Activated T-helper 1 cell treated with Interleukin-2 at 50 U/mL for 16 hours (primary cell): Measurements from ENCODE around the gene KIF1B.

Experiments used
- DNase-seq: peaks from one replicate; pipeline ENCODE4 v3.0.0-alpha.2; 2020; ENCODE audit warnings: low read depth

The KIF1B gene

DNA sequence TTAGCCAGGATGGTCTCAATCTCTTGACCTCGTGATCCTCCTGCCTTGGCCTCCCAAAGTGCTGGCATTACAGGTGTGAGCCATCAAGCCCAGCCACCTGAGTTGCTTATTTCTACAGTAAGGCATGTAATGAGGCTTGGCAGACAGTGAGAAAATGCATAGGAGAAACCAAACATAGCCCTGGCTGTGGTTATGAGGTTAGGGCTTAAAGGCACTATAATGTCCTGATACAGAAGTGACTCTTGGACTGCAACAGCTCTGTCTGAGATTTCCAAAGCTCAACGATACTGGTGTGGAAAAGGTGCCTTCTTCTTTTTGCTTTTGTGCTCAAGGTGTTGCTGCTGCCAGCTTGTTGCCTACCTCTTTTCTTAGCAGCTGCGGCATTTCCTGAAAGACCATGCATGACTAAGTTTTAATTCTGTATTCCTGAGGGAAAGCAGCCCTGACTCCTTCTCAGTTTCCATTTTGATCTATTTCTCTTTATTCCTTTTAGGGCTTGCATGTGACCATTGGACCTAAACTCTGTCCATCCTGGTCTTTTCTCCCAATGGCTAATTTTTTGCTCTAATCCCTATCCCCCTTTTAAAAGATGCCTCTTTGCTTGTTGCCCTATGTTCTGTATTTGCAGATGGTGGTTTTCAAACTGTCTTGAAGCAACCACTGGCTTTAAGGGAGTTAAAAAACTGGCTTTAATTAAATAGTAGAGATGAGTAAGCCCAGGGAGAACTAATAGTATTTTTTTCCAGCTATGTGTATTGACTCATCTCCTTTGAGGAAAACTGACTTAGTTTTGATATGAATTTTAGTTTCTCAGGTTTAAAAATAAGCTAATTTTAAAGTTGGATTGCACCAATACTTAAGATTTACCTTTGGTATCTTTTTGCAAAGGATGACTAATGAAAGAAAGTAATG, 70.3 kb downstream of the KIF1B start:
- DNase-seq: no peak

DNA sequence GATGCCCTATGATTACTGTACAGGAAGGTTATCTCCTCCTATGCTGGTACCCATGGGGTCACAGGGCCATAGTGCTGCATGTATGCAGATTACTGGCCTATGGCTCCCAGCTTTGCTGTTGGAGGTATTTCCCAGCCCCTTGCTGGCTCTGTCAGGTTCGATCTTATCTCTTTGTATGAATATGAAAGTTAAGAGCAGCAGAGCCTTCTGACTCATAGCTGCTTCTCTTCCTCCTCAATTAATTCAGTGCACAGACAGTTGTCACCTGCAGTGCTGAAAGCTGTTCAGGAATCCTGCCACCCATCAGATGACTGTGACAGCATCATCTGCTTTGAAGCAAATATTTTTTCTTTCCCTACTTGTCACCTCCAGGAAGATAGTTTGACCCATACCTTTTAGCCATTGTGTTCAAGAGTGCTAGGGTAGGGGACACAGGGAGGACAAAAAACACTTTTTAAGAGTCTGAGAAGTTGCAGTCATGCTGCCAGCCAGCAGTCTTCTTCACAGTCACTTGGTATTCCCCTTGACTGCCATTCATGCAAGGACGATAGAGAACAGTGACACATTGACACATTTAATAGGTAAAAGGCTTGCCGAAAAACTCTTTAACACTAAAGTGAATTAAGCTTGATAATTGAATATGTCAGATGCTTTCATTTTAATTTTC, 73.1 kb downstream of the KIF1B start:
- no peak for DNase-seq

DNA sequence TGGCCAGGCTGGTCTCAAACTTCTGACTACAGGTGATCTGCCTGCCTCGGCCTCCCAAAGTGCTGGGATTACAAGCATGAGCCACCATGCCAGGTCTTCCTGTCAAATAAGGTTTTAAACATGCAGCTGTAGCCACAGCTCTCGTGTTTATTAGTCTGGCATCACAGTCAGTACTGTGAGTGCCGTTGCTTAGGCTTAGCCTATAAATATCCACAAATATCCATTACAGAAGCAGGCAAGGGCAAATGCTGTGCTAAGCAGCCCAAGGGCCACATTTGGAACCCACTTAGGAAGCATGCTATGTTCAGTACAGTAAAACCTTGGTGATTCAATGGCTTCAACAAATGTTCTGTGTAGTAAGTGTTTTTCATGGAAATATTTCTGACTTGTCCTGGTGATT, 75.9 kb downstream of the KIF1B start:
- no peak for DNase-seq

DNA sequence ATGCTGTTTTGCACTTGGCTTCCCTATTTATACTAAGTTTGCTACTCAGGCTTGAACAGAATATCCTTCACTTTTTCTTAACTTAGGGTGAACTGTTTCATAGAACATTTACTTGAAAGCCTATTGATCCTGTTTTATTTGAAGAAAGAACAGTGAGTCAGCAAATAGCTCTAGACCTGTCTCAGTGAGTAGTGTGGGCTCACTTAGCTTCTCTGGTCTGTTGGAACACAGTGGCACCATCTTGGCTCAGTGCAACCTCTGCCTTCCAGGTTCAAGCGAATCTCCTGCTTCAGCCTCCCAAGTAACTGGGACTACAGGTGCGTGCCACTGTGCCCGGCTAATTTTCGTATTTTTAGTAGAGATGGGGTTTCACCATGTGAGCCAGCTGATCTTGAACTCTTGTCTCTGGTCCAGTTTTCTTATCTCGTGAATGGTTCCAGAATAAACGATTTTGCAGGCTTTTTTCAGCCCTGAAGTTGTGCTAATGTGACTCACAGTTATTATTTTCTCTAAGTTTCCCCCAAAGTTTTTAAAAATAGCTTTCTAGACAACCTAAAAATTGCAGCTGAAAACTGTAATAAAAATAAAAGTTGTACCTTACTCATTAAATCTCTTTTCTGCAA, 76.8 kb downstream of the KIF1B start:
- no peak for DNase-seq

DNA sequence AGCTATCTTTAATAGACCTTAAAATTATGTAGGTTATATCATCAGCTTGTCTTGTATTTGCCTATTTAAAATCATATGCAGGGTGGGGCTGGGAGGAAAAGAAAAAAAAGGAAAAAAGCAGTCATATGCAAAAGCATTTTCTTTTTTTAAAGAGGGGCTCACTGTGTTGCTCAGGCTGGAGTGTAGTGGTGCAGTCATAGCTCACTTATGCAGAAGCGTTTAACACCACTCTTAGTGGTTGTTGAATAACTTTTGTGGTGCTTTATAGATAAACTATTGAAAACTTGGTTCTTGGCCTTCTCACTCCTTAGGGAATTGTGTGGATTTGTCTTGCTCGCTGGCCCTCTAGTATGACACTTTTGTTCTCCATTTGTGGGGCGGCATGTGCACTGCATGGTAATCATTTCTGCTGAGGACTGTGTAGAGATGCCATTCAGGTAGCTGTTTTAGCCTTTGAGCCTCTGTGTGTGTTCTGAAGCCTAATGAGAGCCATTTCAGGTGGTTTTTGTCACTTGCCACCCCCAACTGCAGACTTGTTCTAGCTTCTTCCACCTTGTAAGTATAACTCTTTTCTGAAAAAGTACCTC, 77.8 kb downstream of the KIF1B start:
- DNase-seq: no peak

DNA sequence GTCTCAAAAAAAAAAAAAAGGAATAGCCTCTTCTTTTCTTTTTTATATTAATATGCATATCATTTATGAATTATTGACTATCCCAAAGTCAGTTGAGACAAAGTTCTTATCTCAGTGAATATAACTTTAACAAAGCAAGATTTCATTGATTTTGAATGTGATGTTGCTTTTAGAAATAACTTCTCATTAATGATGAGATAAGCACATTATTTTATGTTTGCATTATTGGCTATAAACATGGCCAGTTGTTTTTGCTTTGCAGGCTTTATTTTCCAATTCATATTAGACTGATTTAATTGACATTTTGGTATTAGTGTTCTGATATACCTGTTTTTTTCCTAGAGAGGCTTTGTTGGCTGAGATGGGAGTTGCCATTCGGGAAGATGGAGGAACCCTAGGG, 81.3 kb downstream of the KIF1B start:
- DNase-seq: no peak

DNA sequence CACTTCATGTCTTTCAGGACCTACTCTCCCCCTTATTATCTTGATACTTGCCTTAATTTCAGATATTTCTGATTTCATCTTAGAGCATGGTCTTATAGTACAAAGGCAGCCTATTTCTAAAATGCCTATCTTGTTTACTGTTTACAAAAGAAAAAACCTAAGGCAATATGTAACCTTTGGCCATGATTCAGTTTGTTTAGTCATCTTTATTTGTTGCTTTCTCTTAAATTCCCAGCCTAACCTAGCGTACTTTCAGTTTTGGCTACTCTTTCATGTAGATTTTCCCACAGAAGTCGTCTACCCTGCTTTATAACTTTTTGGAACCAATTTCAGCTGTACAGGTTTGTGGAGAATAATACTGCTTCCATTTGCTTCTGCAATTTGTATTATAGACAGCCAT, 81.8 kb downstream of the KIF1B start:
- no peak for DNase-seq

DNA sequence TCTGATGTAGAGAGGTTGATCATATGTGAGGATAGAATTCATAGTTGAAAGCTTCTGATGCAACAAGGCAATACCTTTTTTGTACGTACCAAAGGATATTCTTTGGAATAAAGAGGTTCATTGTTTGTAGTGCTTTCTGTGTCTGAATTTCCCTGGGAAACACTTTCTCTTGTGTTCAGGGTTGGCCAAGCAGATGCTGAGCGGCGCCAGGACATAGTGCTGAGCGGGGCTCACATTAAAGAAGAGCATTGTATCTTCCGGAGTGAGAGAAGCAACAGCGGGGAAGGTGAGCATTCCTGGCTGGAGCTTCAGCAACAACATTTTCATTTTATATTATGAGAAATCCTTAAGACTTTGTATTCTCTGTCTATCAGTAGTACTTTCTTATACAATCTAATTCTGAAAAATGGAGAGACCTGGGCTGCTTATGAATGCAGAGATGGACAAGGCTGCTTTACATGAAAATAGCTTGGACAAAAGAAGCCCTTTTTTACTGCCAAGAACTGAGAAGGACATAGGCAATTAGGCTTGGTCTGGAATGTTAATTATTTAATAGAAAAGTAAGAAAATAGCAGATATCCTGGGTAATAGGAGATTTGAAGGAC, 85.2 kb downstream of the KIF1B start:
- DNase-seq: no peak

DNA sequence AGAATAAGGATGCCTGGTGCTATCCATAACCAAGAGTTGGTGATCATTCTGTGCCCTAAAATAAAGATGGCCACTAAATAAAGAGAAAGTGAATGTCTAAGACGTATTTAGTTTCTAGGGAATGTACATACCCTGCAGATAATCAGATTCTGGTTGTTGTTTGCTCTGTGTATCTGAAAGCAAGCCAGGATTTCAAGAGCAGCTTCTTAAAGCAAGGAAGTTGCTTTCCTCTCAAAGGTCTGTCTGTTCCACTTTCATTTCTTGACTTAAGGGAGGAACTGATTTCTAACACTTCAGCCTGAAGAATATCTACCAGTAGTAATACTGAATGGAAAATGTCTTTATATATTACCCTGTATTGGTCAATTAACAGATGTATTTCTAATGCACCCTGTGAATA, 88.8 kb downstream of the KIF1B start:
- no peak for DNase-seq

DNA sequence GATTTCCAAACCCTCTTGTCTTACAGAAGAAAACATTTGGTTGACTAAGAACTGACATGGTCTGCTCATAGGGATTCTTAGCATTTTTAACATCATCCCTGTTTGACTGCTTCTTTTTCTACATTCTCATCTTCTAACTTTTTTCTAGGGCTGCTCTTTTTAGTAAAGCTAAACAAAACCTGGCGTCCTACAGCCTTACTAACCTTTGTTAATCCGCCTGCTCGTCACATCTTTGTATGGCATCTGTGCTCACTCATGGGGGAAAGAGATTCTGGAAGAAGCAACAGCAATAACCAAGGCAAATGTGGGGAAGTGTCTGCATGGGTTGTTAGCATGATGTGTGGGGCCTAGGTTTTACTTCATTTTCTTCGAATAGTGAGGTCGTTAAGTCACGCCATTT, 92.0 kb downstream of the KIF1B start:
- no peak for DNase-seq

DNA sequence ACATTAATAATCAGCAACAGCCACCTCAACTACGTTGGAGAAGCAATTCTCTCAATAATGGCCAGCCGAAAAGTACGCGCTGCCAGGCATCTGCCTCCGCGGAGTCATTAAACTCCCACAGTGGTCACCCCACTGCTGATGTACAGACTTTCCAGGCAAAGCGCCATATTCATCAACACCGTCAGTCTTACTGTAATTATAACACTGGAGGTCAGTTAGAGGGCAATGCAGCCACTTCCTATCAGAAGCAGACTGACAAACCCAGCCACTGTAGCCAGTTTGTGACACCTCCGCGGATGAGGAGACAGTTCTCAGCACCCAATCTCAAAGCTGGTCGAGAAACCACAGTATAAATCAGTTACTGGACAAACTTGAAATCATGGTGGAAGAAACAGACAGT, 93.9 kb downstream of the KIF1B start:
- DNase-seq: no peak

DNA sequence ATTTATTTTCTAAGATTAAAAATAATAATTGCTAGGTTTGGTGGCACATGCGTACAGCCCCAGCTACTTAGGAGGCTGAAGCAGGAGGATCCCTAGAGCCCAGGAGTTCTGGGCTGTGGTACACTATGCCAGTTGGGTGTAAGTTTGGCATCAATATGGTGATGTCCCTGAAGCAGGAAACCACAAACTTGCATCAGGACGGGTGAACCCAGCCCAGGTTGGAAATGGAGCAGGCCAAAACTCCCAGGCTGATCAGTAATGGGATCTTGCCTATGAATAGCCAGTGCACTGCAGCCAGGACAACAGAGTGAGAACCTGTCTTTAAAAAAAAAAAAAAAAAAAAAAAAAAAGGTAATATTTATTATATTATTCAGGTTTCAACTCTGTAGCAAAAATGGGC, 96.1 kb downstream of the KIF1B start:
- no peak for DNase-seq

DNA sequence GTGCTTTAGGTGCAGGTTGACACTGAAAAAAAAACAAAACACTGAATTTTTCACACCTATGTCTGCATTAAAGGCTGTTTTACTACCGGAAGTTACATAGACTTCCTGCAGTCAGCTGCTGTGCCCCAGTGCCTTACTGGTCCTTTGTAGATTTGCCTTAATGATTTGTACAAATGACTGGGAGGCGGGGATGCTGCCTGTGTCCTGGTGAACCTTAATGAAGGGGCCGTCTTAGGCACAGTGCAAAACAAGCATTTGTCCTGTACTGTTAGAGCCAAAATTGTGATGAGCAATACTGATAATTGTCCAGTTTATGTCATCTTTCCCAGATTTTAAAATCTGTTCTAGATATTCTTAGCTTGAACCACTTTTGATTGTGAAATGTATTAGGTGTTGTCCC, 97.6 kb downstream of the KIF1B start:
- DNase-seq: peak; percentile 10

DNA sequence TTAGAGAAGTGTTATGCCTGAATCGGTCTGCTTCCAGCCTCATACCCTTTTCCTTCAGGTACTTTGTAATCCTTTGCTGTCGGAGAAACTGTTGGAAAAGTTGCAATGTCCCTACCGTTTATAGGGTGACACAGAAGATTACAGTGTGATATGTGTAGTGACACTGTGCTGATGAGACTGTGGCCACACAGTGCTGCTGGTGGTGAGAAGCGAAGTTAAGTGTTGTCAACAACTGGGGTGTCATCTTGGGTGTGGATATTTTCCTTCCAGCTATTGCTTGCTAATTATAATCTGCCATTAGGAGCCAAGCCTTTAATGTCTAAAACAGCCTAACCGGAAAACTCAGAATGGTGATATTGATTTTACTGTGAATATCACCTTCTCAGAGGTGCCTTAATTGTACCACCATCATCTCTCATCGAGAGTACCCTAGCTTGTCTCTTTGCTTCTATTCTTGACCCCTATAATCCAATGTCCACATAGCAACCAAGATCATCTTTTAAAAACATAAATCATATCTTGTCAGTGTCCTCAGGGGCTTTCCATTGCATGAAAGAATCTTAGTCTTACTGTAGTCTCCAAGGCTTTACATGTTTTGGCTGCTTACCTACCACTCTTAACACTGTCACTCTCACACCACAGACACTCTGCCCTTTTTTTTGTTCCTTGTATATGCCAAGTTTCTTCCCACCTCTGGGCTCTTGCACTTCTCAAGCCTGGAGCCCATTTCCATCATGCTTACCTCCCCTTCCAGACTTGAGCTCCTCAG, 99.1 kb downstream of the KIF1B start:
- DNase-seq: no peak

DNA sequence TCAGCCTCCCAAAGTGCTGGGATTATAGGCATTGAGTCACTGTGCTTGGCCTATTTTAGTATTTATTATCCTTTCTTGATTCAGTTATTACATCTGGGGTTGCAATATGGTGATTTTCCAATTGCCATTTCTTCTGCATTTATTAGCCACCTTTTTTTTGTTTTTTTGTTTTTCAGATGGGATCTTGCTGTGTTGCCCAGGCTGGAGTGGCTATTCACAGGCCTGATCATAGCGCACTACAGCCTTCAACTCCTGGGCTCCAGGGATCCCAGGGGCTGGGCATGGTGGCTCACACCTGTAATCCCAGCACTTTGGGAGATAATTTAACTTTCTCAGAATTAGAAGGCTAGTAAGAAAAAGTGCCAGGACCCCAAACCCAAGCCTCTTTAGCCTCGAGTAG, 106.4 kb downstream of the KIF1B start:
- no peak for DNase-seq

DNA sequence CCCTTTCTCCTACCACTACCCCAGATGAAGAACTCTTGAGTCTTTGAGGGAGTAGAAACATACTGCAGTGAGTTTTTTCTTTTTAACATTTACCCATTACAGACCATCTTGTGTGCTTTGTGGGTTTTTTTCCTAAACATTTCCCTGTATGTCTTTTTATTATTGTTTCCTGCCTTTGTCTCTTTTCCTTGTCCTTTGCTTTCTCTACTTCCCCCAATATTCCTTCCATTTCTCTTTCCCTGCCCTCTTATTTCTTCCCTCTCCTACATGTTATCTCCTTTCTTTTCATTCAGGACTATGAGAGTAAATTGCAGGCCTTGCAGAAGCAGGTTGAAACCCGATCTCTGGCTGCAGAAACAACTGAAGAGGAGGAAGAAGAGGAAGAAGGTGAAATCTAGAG, 109.4 kb downstream of the KIF1B start:
- DNase-seq: no peak

DNA sequence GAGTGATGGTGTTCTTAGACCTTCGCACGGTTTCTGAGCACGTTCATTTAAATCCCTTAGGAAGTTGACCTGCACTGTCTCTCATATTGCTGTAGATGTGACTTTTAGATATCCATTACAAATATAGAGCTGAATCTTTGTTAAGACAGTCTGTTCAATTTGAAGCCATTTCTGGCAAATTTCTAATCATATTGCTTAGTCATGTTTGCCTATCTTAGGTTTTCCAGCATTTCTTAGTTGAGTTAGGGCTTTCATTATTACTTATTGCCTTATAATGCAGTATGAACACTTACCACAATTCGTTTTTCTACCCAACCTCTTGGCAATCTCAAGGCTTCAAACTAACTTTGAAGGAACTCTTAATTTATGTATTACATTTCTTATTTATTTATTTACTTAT, 110.0 kb downstream of the KIF1B start:
- no peak for DNase-seq

DNA sequence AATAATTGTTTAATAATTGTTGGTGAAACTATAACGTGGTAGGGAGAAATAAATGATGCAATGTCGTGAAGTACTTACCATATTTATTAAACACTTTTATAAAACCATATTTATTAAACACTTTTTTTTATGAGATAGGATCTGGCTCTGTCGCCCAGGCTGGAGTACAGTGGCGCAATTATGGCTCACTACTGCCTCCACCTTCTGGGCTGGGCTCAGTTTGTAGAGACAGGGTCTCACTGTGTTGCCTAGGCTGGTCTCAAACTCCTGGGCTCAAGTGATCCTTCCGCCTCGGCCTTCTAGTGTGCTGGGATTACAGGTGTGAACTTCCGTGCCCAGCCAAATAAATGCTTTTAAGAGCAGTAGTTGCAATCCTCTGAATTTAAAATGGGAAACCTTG, 112.5 kb downstream of the KIF1B start:
- no peak for DNase-seq

DNA sequence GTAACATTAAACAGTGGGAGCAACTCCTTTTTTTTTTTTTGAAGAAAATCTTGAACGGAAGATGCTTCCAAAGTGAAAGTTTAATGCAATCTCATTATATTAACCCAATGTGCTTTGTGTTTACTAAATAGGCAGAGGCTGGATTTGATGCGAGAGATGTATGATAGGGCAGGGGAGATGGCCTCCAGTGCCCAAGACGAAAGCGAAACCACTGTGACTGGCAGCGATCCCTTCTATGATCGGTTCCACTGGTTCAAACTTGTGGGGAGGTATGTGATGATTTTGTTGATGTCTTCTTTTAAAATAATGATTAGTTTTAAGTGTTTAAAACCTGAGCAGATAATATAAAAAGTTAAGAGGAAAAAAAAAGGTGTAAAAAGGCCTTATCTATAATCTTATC, 114.3 kb downstream of the KIF1B start:
- no peak for DNase-seq

DNA sequence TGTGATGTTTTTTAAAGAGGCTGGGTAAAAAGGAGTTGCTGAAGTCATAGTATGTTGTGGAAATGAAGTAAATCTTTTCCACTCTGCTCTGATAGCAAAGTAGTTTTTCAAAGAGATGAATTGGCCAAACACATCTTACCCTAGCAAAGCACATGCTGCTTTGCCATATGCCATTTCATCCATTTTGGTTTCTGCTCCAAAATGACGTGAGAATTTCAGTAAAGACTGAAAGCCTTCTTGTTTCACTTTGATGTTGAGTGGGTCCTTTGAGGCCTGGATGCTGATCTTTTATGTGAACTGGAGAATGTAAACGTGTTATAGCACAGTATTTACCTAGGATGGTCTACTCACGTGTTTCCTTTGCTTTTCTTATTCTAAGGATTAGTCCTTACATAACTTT, 115.2 kb downstream of the KIF1B start:
- DNase-seq: no peak

DNA sequence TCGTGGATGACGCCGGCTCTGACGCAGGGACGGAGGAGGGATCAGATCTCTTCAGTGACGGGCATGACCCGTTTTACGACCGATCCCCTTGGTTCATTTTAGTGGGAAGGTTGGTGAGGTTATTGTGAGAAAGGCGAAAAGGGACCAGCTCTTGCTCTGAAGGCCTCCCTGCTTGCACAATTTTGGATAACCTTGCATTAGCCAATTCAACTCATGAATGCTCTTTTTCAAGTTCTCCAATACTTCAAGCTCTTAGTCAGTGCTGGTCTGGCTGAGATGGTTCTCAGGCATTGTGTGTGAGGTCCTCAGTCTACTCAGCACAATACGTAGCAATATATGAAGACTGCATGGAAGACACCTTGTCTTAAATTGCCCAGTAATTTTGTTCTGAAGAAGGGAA, 115.9 kb downstream of the KIF1B start:
- no peak for DNase-seq
